GM21528 (cell line): ENCODE results near the gene USH1G.
"Not testable (repeated sequence)": the region's sequence is repeated elsewhere in the genome, so short reads cannot be mapped to it uniquely, and the experiment has no call there.

ENCODE experiments used
- ATAC-seq: cut with Tn5 transposase; IDR thresholded peaks from one replicate; pipeline ENCODE4 v1.9.1; 2021; ENCODE audit warnings: mild to moderate bottlenecking, moderate library complexity; ENCODE audit not compliant: unreplicated experiment, low FRiP score

Gene USH1G

GRCh38 chr17:74922694-74923537 is at the start of gene USH1G:
TSS of gene USH1G (minus strand) at chr17:74923255. CDS start at chr17:74923073, 182 bp downstream.
- ATAC-seq = no peak

GRCh38 chr17:74972107-74972972 is 49.3 kb upstream of the USH1G start, which contains the start of gene HID1:
TSS of gene HID1 (minus strand) at chr17:74972759. CDS start at chr17:74972656, 103 bp downstream.
- no peak for ATAC-seq

DNA sequence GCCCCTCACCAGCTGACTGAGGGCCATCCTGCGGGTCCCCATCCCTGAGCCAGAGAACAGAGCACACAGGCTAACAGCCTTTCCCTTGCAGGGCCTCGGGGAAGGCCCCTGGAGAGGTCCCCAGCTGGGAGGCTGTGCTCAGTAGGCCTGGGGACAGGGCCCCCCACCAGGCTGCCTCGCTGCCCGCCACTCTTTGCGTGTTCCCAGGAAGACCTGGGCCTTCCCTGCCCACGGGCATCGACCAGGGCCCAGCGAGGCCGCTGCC is 48.7 kb upstream of the USH1G start:
- ATAC-seq = no peak

DNA sequence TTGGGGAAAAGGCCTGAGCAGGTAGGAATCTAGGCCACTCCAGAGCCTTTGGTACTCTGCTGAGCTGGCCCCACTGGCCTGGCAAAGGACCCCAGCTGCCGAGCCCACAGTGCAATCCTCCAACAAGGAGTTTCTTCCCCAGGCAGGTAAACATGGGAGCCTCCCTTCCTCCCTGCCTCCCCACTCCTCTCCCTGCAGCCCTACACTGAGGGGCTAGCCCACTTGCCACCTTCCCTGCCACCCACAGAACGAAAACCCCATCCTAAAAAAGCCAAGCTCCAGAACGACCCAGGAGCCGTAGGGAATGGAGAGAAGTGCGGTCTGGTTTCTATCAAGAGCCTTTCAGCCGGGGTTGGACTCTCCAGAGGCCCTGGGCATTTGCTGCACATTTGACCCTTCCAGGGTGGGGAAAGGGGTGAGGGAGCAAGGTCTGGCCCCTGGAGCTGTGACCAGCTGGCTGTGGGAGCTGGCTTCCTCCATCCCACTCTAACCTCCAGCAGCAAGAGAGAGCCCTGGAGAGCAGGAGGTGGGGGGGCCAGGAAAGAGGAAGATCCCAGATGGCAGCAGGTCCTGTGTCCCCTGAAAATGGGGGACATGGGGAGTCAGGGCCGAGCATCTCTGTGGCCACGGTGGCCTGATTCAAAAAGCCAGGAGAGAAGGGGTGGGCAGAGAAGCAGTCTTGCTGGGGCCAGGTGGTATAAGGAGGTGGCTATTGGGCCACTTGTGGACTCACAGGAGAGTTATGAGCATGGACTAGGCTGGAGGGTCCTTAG is 48.2 kb upstream of the USH1G start:
- no peak for ATAC-seq

GRCh38 chr17:74970395-74970794 is 47.3 kb upstream of the USH1G start:
- no peak for ATAC-seq

DNA sequence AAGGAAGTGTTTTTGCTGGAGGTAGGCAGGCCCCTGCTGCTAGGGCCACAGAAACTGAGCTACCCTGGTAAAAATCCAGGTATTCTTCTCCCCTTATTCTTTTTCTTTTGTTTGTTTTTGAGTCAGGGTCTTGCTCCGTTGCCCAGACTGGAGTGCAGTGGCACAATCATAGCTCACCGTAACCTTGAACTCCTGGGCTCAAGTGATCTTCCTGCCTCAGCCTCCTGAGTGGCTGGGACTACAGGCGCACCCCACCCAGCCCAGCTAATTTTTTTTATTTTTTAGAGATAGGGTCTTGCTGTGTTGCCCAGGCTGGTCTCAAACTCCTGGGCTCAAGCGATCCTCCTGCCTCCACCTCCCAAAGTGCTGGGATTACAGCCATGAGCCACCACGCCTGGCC is 46.4 kb upstream of the USH1G start:
- ATAC-seq = not testable (repeated sequence)

DNA sequence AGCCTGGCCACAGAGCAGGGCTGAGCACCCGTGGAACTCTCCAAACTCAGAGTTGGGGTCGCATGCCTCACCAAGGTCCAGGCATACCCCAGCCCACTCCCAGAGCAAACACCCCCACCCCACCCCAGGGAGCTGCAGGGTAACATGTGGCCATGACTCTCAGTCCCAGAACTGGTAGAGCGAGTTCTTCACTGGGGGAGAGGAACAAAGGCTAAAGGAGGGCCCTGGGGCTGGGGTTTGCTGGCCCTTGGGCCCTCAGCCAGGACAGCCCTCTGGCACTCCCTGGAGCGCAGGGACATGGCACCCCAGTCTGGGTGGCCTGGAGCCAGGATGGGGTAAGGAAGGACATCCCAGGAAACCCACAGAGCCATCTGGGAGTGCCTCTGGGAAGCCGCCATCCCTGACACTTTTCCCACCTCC is 45.3 kb upstream of the USH1G start:
- no peak for ATAC-seq

DNA sequence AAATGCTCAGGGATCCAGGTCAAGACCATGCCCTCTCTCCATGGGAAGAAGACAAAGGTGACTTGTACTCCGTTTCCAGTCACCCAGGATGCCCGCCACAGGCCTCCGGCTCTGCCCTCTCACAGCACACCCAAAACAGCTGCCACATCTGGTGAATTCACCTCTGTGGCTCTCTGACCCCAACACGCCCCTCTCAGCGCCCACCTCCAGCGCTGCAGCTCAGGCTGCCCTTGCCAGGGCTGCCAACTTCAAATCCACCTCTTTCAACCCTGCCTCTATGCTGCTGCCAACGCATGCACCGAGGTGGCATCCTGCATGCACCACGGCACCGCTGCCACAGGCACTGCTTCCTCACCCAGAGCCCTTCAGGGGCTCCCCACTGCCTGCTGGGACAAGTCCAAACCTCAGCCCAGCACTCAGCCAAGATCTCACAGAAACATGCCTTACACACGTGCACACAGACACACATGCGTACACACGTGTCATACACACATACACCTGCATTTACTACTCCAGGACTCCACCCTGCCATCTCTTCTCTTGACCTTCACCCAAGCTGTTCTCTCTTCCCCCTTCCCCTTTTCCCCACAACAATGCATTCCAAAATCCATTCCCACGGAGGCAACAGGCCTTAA is 42.0 kb upstream of the USH1G start:
- no peak for ATAC-seq

- ATAC-seq = no peak
Measured at GRCh38 chr17:74964246-74964761, 41.2 kb upstream of the USH1G start.

DNA sequence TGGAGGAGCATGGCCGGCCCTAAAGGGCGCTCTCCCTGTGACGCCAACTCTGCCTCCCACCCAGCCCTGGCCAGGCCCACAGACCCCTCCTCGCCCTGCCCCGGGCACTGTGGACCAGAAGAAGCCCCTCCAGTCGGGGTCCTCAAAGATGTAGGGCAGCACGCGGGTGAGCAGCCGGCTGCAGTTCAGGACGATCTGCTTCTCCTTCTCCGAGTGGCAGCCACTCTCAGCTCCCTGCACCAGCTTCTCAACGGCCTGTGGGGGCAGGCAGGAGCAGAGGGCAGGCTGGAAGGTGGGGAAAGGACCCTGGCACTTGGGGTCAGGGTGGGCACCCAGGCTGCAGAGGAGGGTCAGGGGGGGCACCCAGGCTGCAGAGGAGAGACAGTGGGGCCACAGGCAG is 40.6 kb upstream of the USH1G start:
- ATAC-seq = no peak

- ATAC-seq = no peak
Measured at GRCh38 chr17:74962622-74963394, 39.8 kb upstream of the USH1G start.

DNA sequence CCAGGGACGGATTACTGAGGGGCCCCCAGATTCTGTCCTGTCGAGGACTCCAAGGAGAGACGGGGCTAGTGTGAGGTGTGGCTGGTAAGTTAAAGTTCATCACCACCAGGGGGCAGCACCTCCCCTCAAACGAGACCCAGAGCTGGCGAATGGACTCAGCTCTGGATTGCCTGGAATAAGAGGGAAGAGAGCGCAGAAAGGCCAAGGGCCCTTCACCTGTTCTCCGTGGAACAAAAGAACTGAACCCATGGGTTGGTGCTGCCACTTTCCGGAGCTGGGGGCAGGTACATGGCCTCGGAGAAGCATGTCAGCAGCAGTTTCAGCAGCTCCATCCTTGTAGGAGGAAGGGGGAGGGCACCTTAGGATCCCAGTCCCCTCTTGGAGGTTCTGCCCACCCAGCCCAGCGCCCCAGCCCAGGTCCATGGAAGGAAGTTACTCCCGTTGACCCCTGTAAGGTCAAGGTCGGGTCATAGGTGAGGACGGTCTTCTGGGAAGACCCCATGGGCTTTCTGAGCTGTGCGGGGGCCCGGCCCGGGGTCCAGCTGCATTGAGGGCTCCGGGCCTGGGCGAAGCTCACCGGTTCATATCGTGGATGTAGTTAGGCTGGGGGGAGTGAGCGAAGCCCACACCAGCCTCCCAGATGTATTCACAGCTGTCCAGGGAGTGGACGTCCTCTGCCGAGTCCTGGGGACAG is 38.7 kb upstream of the USH1G start:
- no peak for ATAC-seq

DNA sequence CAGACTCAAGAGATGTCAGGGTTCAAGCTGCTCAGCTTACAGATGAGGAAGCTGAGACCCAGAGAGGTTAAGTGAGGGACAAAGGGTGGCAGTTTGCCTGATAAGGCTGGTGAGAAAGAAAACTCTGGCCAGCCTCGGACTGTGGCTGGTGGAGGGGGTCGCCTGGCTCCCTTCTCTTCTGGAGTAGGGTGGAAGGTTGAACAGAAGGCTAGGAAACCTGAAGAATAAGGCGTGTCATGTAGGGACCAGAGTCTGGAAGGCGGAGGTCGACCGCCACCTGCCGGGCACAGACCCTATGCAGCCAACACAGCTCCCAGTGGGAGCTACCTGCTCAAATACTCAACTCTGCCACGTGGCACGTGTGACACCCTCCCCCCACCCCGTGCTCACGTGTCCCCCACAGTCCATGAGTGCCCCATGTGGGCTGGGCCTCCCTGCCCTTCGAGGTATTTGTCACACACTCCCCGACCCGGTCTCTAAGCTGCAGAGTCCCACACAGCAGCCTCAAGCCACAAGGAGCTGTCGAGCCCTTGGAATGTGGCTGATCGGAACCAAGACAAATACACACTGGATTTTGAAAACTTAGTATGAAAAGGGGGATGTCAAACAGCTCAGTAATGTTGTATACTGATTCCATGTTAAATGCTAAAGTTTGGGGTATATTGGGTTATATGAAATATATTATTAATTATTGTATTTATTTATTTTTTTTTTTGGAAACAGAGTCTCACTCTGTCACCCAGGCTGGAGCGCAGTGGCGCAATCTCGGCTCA is 37.7 kb upstream of the USH1G start:
- no peak for ATAC-seq

- ATAC-seq = no peak
Measured at GRCh38 chr17:74959826-74960515, 36.9 kb upstream of the USH1G start.

DNA sequence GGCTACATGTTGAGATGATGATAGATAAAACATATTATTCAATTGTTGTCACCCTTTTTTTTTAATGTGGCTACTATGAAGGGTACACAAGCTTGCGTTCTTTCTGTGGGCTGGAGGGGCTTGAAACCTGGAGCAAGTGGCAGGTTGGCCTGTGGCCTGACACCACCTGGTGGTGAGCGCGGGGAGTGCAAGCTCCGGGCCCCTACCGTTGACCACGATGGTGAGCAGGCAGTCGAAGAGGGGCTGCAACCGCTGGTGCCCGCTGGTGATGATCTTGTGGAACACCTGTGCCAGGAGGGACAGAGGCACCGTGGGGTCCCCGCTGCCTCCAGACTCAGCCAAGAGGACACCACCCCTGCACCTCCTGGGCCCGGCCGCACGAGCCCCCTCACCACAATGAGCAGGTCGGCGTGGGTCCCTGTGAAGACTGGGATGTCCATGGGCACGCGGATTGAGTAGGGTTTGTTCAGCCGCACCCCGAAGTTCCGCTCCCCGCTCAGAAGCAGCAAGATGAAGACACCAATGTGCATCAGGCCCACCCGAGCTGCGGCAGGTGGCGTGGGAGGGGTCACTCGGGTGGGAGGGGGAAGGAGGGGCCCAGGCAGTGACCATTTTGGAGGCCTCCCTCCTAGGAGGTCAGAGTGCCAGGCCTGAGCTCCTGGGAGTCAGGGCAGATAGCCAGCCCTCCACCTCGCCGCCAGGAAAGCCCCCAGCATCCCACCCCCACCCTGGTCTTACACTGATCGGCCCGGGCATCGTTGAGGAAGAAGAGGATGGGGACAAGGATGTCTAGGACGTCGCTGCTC is 35.1 kb upstream of the USH1G start:
- no peak for ATAC-seq

- no peak for ATAC-seq
Measured at GRCh38 chr17:74956093-74956492, 33.0 kb upstream of the USH1G start.
